CD4-positive, alpha-beta T cell (primary cell): Measurements from ENCODE around the gene MAGEB2. TPM values are rescaled to one million over a fixed set of nuclear protein-coding genes. Genes with fewer than 3 reads are reported as not detected.

Source experiments
- ATAC-seq: fragments of 200-7000 bp; cut with Tn5 transposase; one replicate; pipeline ENCODE4 v1.10.0; 2022; ENCODE audit warnings: mild to moderate bottlenecking; ENCODE audit not compliant: poor library complexity
- CTCF ChIA-PET: fragments of 350-600 bp; sonication (Branson Sonifier 250); formaldehyde crosslinking; loops from one replicate; lab custom pipeline; 2021; ENCODE audit warnings: antibody characterized with exemption, inconsistent platforms; lab: Charles Lee
- POLR2A ChIA-PET: fragments of 350-600 bp; sonication (Branson Sonifier 250); formaldehyde crosslinking; loops from one replicate; lab custom pipeline; 2021; ENCODE audit warnings: antibody characterized with exemption, inconsistent platforms; lab: Charles Lee
- DNase-seq, 14 experiments: peaks; one replicate each; pipeline ENCODE4 v3.0.0-alpha.2; 2013 to 2020; ENCODE audit warnings: mixed read lengths in 2 of 14
- H3K27ac ChIP-seq, 2 donors: one replicate each; pipeline versions ENCODE4 v1.5.1 to v1.7.0; 2013; ENCODE audit warnings: low read length in 2 of 2, low read depth in 1 of 2, mild to moderate bottlenecking in 1 of 2
- H3K27me3 ChIP-seq, 2 experiments: 1 replicate in 1 of 2; 2 replicates in 1 of 2; pipeline versions ENCODE4 v1.6.1 to v1.7.0; 2013; ENCODE audit warnings: low read length in 2 of 2, control low read depth in 1 of 2, mild to moderate bottlenecking in 1 of 2, moderate library complexity in 1 of 2; ENCODE audit not compliant: insufficient read depth in 2 of 2, control insufficient read depth in 1 of 2
- H3K36me3 ChIP-seq: one replicate; pipeline ENCODE4 v1.6.1; 2013; ENCODE audit warnings: low read length, control low read depth; ENCODE audit not compliant: insufficient read depth
- H3K4me1 ChIP-seq: one replicate; pipeline ENCODE4 v1.6.1; 2013; ENCODE audit warnings: low read length, control low read depth; ENCODE audit not compliant: insufficient read depth
- H3K4me3 ChIP-seq: one replicate; pipeline ENCODE4 v1.5.1; 2013; ENCODE audit warnings: mild to moderate bottlenecking, low read length, moderate library complexity
- H3K9me3 ChIP-seq, 2 experiments: 1 replicate in 1 of 2; 2 replicates in 1 of 2; pipeline versions ENCODE4 v1.6.1 to v1.7.0; 2013; ENCODE audit warnings: low read length in 2 of 2, mild to moderate bottlenecking in 2 of 2, control low read depth in 1 of 2, moderate library complexity in 1 of 2; ENCODE audit not compliant: control insufficient read depth in 1 of 2, insufficient read depth in 1 of 2
- H3K27ac Mint-ChIP-seq: one replicate; pipeline ENCODE4 v1.8.0; 2020; ENCODE audit warnings: mixed read lengths
- H3K27me3 Mint-ChIP-seq: one replicate; pipeline ENCODE4 v1.8.0; 2021; ENCODE audit warnings: mixed read lengths
- H3K36me3 Mint-ChIP-seq: one replicate; pipeline ENCODE4 v1.8.0; 2021; ENCODE audit warnings: low read depth, mixed read lengths
- H3K4me1 Mint-ChIP-seq: one replicate; pipeline ENCODE4 v1.8.0; 2021; ENCODE audit warnings: low read depth, mixed read lengths
- H3K4me3 Mint-ChIP-seq: one replicate; pipeline ENCODE4 v1.8.0; 2020; ENCODE audit warnings: mild to moderate bottlenecking, mixed read lengths
- H3K9me3 Mint-ChIP-seq: one replicate; pipeline ENCODE4 v1.8.0; 2020; ENCODE audit warnings: mixed read lengths
- CTCF ChIP-seq: fragments of 200-600 bp; IDR thresholded peaks from one replicate; pipeline ENCODE4 v1.8.0; 2022; ENCODE audit warnings: antibody characterized with exemption, mild to moderate bottlenecking
- intact Hi-C, 2 experiments: fragments of 100-400 bp; cut with DNase I in 1 of 2; cut with micrococcal nuclease in 1 of 2; formaldehyde crosslinking; loops; one replicate each; pipeline versions ENCODE4 v1.15.1 to v1.9.0; 2023 to 2025; cut with DNase I, micrococcal nuclease
- total RNA-seq, 174 experiments: library from RNA in 2 of 174; stranded (reverse) in 2 of 174; gene quantifications; one replicate each; pipeline ENCODE4 v1.2.3 and lab custom pipeline; 2021 to 2026

MAGEB2 gene
- total RNA-seq, 2 experiments from 2014 or later = not detected

DNA sequence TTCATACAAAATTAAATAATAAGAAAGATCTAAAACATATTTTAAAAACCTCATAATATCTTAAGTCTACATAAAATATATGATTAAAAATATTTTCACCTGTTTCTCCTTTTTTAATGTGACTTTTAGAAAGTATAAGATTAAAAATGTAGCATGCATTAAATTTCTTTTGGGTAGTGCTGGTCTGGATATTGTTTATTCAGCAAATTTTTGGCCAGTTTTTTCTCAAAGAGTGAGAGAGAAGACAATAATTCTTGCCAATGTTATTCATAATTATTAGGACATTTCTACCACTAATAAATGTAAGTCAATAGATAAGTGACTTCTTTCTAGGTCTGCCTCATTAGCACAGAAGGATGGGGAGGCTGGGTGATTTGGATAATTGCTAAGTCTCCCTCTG is 45.6 kb downstream of the MAGEB2 start:
- H3K27ac ChIP-seq = no peak overlapping the region
- Mint-ChIP-seq H3K27me3 (no peaks in the 10 kb centered on the region), H3K4me1 (no peaks in the 10 kb centered on the region), H3K9me3 (no peaks in the 10 kb centered on the region), H3K36me3 (no peaks in the 10 kb centered on the region), H3K27ac (no peak overlapping the region), H3K4me3 (no peak overlapping the region)
- no peaks in the 10 kb centered on the region for H3K36me3 ChIP-seq
- ChIA-PET POLR2A (no interaction called here), CTCF (no interaction called here)
- intact Hi-C loops = no loop called here
- H3K4me3 ChIP-seq = no peak overlapping the region
- no peaks in the 10 kb centered on the region for H3K9me3 ChIP-seq
- TF ChIP-seq CTCF = no peak
- H3K4me1 ChIP-seq = no peaks in the 10 kb centered on the region
- no peak for ATAC-seq
- H3K27me3 ChIP-seq = no peaks in the 10 kb centered on the region
- no peak for DNase-seq

DNA sequence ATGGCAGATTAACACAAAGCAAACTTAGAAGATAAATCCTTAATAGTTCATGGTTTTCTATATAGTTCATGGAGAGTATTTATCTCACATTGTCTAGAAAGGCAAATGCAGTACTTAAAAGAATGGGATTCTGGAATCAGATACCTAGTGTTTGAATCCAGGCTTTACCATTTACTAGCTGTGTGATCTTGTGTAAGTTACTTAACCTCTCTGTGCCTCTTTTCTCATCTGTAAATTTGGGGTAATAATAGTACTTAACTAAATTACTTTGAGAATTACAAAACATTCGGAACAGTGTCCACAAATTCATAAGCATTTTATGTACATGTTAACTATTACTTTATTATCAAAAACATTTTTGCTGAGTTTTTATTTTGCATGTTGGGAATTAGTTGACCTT is 47.4 kb downstream of the MAGEB2 start:
- Histone ChIP-seq H3K27ac (no peak overlapping the region), H3K9me3 (no peaks in the 10 kb centered on the region), H3K27me3 (no peaks in the 10 kb centered on the region), H3K4me3 (no peak overlapping the region), H3K4me1 (no peaks in the 10 kb centered on the region), H3K36me3 (no peaks in the 10 kb centered on the region)
- POLR2A ChIA-PET = no interaction called here
- Mint-ChIP-seq H3K36me3 (no peaks in the 10 kb centered on the region), H3K27ac (no peak overlapping the region), H3K9me3 (no peaks in the 10 kb centered on the region), H3K4me1 (no peaks in the 10 kb centered on the region), H3K27me3 (no peaks in the 10 kb centered on the region), H3K4me3 (no peak overlapping the region)
- CTCF ChIA-PET = no interaction called here
- intact Hi-C loops = no loop called here
- ATAC-seq (no peak), DNase-seq (no peak)
- TF ChIP-seq CTCF = no peak

Other genes starting within 250 kb of the MAGEB2 start
- not detected for gene MAGEB3, start 15.1 kb downstream of the MAGEB2 start, total RNA-seq
- not detected for gene MAGEB4, start 26.4 kb downstream of the MAGEB2 start, total RNA-seq
- gene MAGEB1, start 31.6 kb downstream of the MAGEB2 start, total RNA-seq = not detected
- not detected for gene NR0B1, start 93.8 kb downstream of the MAGEB2 start, total RNA-seq